Measurements from ENCODE around the gene PCARE.

DNA sequence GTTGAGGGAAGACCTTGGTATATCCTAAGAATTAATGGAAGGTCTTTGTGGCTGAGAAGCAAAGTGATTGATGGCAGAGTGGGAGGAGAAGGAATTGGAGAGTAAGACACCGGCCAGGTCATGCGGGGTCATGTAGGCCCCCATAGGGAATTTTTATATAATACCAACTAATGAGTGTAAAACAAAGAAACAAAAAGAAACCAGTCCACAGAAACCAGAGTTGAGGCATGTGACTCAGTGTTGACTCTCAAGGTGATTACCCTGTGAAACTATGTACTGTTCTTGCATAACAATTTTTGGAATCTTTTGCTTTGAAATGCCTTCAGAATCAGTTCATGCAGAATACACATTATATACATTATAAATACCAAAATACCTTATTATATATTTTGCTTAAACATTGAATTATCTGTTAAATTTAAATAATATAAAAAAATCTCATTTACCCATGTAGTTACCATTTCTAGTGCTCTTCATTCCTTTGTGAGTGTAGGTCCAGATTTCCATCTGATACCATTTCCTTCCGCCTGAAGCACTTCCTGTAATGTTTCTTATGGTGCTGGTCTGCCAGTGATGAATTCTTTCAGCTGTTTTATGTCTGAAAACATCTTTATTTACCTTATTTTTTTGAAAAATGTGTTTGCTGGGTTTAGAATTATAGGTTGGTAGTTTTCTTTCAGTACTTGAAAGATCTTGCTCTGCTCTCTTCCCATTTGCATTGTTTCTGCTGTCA, 49.5 kb upstream of the PCARE start:
- TF ChIP-seq, protein P1, sequence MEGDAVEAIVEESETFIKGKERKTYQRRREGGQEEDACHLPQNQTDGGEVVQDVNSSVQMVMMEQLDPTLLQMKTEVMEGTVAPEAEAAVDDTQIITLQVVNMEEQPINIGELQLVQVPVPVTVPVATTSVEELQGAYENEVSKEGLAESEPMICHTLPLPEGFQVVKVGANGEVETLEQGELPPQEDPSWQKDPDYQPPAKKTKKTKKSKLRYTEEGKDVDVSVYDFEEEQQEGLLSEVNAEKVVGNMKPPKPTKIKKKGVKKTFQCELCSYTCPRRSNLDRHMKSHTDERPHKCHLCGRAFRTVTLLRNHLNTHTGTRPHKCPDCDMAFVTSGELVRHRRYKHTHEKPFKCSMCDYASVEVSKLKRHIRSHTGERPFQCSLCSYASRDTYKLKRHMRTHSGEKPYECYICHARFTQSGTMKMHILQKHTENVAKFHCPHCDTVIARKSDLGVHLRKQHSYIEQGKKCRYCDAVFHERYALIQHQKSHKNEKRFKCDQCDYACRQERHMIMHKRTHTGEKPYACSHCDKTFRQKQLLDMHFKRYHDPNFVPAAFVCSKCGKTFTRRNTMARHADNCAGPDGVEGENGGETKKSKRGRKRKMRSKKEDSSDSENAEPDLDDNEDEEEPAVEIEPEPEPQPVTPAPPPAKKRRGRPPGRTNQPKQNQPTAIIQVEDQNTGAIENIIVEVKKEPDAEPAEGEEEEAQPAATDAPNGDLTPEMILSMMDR (IDR thresholded peaks at IDR 0.05 in 4 of 5, conservative IDR thresholded peaks at IDR 0.05 in 1 of 5), result no peak
- TF ChIP-seq POLR2A (IDR thresholded peaks at IDR 0.05), result no peak

Data from gastrocnemius medialis (tissue), 4 donors.